ENCODE data around the gene GPAM.
"Not testable (repeated sequence)": the region's sequence is repeated elsewhere in the genome, so short reads cannot be mapped to it uniquely, and the experiment has no call there.

GPAM gene

GRCh38 chr10:112122827-112123226 lies 60.7 kb downstream of the GPAM start:
- no peaks in the 10 kb centered on the region for H3K9me3 Mint-ChIP-seq
- no peaks in the 10 kb centered on the region for H3K36me3 Mint-ChIP-seq
- DNase-seq = no peak
- H3K4me3 Mint-ChIP-seq = no peak overlapping the region
- no peaks in the 10 kb centered on the region for H3K27me3 Mint-ChIP-seq
- no peaks in the 10 kb centered on the region for H3K4me1 Mint-ChIP-seq
- H3K27ac Mint-ChIP-seq = no peak overlapping the region
- CTCF ChIA-PET = interaction anchor here (0.6 to 1.2 kb wide), 2 partner anchors 9 to 11 kb away, joined by 3 read pairs; no protein-coding TSS in a partner anchor

GRCh38 chr10:112120491-112120890 lies 63.1 kb downstream of the GPAM start:
- DNase-seq = no peak
- CTCF ChIA-PET = interaction anchor here (9.4 kb wide), 1 partner anchor 17 kb away, joined by 78 read pairs; no protein-coding TSS in a partner anchor
- Mint-ChIP-seq H3K27ac (no peak overlapping the region), H3K4me1 (no peaks in the 10 kb centered on the region), H3K9me3 (no peaks in the 10 kb centered on the region), H3K4me3 (no peak overlapping the region), H3K36me3 (no peaks in the 10 kb centered on the region), H3K27me3 (no peaks in the 10 kb centered on the region)

GRCh38 chr10:112115781-112116385 lies 67.7 kb downstream of the GPAM start:
- CTCF ChIA-PET = interaction anchor here (0.7 to 9.4 kb wide), 7 partner anchors 10 to 356 kb away, joined by 3 to 78 read pairs (median 5); no protein-coding TSS in a partner anchor
- Mint-ChIP-seq H3K27ac (no peak overlapping the region), H3K36me3 (no peaks in the 10 kb centered on the region), H3K4me3 (no peak overlapping the region), H3K27me3 (no peaks in the 10 kb centered on the region), H3K4me1 (no peaks in the 10 kb centered on the region), H3K9me3 (no peaks in the 10 kb centered on the region)
- peak; percentile 63 for DNase-seq

GRCh38 chr10:112109779-112110178 lies 73.8 kb downstream of the GPAM start:
- H3K4me1 Mint-ChIP-seq, H3K36me3 Mint-ChIP-seq, H3K9me3 Mint-ChIP-seq, DNase-seq, H3K27me3 Mint-ChIP-seq, CTCF ChIA-PET, H3K27ac Mint-ChIP-seq, H3K4me3 Mint-ChIP-seq: not testable (repeated sequence)

All from activated naive CD4-positive, alpha-beta T cell treated with anti-CD3 and anti-CD28 coated beads, Interleukin-2, amount 10 ng/mL, durations not matched to agents 7 days and 5 days (primary cell).